Astrocyte of the spinal cord (primary cell): ENCODE data around the gene B3GLCT.

ENCODE experiments used
- DNase-seq: peaks from one replicate; pipeline ENCODE4 v3.0.0; 2011; ENCODE audit warnings: low read depth, low spot score
- H3K4me3 ChIP-seq: 2 replicates; pipeline ENCODE4 v1.5.1; 2011; ENCODE audit warnings: low read depth, mild to moderate bottlenecking, low read length, moderate library complexity
- in situ Hi-C: cut with HindIII; loops from 2 replicates; pipeline ENCODE4 v1.10.0; 2017; ENCODE audit warnings: low sequenced_read_pairs
- TF ChIP-seq, protein P1 (sequence below): IDR thresholded peaks from 2 replicates; pipeline ENCODE4 v1.5.1; 2012; ENCODE audit warnings: low read depth, mild to moderate bottlenecking, low read length, inconsistent platforms

The B3GLCT gene

DNA sequence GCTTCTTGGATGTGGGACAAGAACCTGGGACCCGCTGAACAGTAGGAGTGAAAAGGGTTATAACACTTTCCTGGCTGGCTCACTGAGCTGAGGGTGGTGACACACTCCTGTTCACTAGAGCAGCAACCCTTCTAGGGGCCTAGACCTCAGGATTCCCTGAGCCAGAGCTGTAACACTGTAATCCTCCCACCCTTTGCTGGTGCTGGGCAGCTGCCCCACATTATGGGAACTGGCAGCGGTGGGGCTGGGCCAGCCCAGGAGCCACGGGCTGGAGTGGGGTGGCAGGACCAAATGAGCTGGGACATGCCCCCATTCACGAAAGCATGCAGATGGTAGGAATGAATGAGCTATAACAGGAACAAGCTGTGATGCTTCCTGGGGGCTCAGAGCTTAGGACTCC is 110.6 kb downstream of the B3GLCT start:
- DNase-seq = no peak
- no peak overlapping the region for H3K4me3 ChIP-seq
- in situ Hi-C loops = no loop called here
- TF ChIP-seq, protein P1, sequence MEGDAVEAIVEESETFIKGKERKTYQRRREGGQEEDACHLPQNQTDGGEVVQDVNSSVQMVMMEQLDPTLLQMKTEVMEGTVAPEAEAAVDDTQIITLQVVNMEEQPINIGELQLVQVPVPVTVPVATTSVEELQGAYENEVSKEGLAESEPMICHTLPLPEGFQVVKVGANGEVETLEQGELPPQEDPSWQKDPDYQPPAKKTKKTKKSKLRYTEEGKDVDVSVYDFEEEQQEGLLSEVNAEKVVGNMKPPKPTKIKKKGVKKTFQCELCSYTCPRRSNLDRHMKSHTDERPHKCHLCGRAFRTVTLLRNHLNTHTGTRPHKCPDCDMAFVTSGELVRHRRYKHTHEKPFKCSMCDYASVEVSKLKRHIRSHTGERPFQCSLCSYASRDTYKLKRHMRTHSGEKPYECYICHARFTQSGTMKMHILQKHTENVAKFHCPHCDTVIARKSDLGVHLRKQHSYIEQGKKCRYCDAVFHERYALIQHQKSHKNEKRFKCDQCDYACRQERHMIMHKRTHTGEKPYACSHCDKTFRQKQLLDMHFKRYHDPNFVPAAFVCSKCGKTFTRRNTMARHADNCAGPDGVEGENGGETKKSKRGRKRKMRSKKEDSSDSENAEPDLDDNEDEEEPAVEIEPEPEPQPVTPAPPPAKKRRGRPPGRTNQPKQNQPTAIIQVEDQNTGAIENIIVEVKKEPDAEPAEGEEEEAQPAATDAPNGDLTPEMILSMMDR = no peak

DNA sequence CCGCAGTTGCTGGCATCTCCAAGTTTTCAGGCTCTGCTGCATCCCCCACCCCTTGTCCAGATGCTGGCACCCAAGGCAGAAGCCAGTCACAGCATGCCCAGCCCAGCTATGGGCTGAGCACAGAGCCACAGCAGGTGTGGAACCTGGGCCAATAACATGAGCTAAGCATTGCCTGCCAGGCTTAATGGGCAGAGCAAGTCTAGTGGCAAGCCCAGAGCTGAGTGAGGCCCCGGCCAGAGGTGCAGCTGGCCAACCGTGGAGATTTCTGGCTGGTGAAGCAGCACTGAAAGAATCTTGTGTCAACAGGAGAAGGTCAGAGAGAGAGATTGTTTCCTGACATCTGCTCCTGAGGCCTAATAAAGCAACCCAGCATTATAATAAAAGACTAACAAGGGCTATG is 111.0 kb downstream of the B3GLCT start:
- in situ Hi-C loops = no loop called here
- TF ChIP-seq, protein P1 = no peak
- DNase-seq = no peak
- no peak overlapping the region for H3K4me3 ChIP-seq

DNA sequence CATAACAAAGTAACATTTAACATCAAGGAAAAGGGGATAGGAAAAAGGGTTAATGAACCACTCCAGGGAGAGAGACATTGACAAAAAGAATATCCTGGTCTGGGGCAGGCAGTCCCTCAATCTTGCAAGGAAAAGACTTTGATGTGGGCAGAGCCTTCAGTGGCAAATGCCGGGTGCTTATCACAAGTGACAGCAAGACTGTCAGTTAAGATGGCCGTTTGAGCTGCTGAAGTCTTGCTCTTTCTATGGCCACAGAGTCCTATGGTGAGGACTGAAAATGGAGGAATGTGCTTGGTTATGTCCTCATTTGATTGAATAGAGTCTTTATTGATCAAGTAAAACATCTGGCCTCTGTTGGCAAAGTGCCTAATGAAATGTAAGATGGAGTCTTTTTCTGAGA is 112.1 kb downstream of the B3GLCT start:
- no peak overlapping the region for H3K4me3 ChIP-seq
- TF ChIP-seq, protein P1 = no peak
- DNase-seq = no peak
- in situ Hi-C loops = no loop called here

DNA sequence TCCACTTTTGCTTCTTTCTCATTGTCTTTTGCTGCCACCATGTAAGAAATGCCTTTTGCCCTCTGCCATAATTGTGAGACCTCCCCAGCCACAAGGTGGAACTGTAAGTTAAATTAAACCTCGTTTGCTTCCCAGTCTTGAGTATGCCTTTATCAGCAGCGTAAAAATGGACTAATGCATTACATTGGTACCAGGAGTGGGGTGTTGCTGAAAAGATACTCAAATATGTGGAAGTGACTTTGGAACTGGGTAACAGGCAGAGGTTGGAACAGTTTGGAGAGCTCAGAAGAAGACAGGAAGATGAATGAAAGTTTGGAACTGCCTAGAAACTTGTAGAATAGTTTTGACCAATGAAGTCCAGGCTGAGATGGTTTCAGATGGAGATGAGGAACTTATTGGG is 115.2 kb downstream of the B3GLCT start:
- TF ChIP-seq, protein P1 = no peak
- H3K4me3 ChIP-seq = no peak overlapping the region
- in situ Hi-C loops = no loop called here
- DNase-seq = no peak

DNA sequence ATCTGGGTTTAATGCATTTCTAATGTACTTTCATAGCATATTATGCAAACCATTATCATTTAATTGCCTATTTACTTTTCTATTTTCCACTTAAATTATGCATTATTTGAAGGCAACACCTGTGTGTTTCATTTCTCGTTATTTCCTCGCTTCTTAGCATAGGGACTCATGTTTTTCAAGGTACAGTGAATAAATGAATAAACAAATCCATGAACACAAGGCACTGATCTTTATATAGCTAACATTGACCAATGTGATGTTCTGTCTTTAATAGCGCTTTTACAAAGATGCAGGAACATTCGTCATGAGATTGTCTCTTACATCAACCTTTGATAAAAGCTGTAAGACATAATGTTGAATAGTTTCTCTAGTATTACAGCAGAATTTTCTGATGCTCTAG is 121.2 kb downstream of the B3GLCT start:
- TF ChIP-seq, protein P1 = no peak
- no peak overlapping the region for H3K4me3 ChIP-seq
- in situ Hi-C loops = no loop called here
- no peak for DNase-seq

DNA sequence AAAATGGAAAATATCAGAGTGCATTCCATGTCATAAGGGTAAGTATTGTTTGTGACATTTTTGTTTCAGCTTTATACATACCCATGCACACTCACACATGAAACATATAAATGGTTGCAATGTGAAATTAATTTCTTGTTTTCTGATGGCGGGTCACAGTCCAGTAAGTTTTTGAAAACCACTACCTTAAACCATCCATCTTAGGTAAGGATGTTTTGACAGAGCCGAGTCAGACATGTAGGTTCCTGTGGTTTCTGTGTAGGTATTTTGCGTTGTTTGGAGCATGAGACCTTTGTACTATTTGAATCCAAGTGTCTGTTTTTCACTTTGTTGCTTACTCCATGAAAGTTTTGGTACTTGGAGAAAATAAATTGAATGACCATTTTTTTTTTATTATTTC is 121.7 kb downstream of the B3GLCT start:
- in situ Hi-C loops = no loop called here
- no peak for DNase-seq
- TF ChIP-seq, protein P1 = no peak
- H3K4me3 ChIP-seq = no peak overlapping the region

DNA sequence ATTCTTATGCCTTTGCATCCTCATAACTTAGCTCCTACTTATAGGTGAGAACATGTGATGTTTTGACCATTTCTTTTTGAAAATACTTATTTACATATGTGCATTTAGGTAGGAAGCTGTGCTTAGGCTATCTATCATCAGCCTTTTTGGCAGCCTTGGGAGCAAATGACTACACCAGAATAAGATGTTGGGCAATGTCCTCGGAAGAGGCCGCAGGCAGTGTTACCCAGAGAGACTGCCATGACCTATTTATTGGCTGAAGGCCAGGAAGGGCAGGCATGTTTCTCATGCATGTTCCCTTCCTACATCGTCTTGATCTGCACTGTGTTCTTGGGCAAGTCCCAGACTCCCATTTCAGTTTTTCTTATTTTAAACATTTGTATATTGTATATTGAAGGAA is 122.3 kb downstream of the B3GLCT start:
- in situ Hi-C loops = no loop called here
- TF ChIP-seq, protein P1 = no peak
- no peak for DNase-seq
- H3K4me3 ChIP-seq = no peak overlapping the region
